HG02759 (cell line): ENCODE measurements around the gene ABI2.
"Not testable (repeated sequence)": the region's sequence is repeated elsewhere in the genome, so short reads cannot be mapped to it uniquely, and the experiment has no call there.

Experiments used
- ATAC-seq: cut with Tn5 transposase; IDR thresholded peaks from one replicate; pipeline ENCODE4 v1.9.1; 2021; ENCODE audit warnings: mild to moderate bottlenecking, moderate library complexity; ENCODE audit not compliant: unreplicated experiment

The ABI2 gene

GRCh38 chr2:203354966-203355365 lies 26.8 kb downstream of the ABI2 start:
- no peak for ATAC-seq

- ATAC-seq, result no peak
These were observed 31.3 kb downstream of the ABI2 start for GRCh38 chr2:203359450-203359849.

GRCh38 chr2:203360833-203361430 lies 32.7 kb downstream of the ABI2 start:
- ATAC-seq, result no peak

- no peak for ATAC-seq
These were observed 33.3 kb downstream of the ABI2 start for GRCh38 chr2:203361495-203361894.

- ATAC-seq, result no peak
These were observed 33.7 kb downstream of the ABI2 start for GRCh38 chr2:203361922-203362321.

- no peak for ATAC-seq
These were observed 38.7 kb downstream of the ABI2 start for GRCh38 chr2:203366639-203367466.

GRCh38 chr2:203372706-203373105 lies 44.5 kb downstream of the ABI2 start:
- ATAC-seq, result not testable (repeated sequence)

GRCh38 chr2:203376173-203376572 lies 48.0 kb downstream of the ABI2 start:
- ATAC-seq, result no peak

- ATAC-seq, result no peak
These were observed 51.0 kb downstream of the ABI2 start for GRCh38 chr2:203379156-203379555.

GRCh38 chr2:203383038-203383437 lies 54.8 kb downstream of the ABI2 start:
- no peak for ATAC-seq

GRCh38 chr2:203388153-203388552 lies 60.0 kb downstream of the ABI2 start:
- not testable (repeated sequence) for ATAC-seq

GRCh38 chr2:203394519-203395227 lies 66.5 kb downstream of the ABI2 start:
- no peak for ATAC-seq

- ATAC-seq, result no peak
These were observed 67.7 kb downstream of the ABI2 start for GRCh38 chr2:203395858-203396257.

- ATAC-seq, result no peak
These were observed 68.5 kb downstream of the ABI2 start for GRCh38 chr2:203396667-203397066.

- ATAC-seq, result no peak
These were observed 70.8 kb downstream of the ABI2 start for GRCh38 chr2:203399031-203399430.

GRCh38 chr2:203400805-203401585 lies 72.8 kb downstream of the ABI2 start:
- ATAC-seq, result no peak

GRCh38 chr2:203404996-203405395 lies 76.8 kb downstream of the ABI2 start:
- no peak for ATAC-seq

GRCh38 chr2:203407496-203407895 lies 79.3 kb downstream of the ABI2 start:
- no peak for ATAC-seq

- no peak for ATAC-seq
These were observed 84.5 kb downstream of the ABI2 start for GRCh38 chr2:203412546-203413331.

- no peak for ATAC-seq
These were observed 85.6 kb downstream of the ABI2 start for GRCh38 chr2:203413796-203414195.
